Spleen (tissue), 11 donors: ENCODE results near the gene LGALS9. TPM values are rescaled to one million over a fixed set of nuclear protein-coding genes. Genes with fewer than 3 reads are reported as not detected.

Source experiments
- DNase-seq: peaks from one replicate; pipeline ENCODE4 v3.0.0-alpha.2; 2020
- H3K27ac ChIP-seq, 8 donors: fragments of 200-600 bp; sonication (generic) in 7 of 8; 1 replicate in 4 of 8; 2 replicates in 4 of 8; pipeline versions ENCODE4 v1.5.0 to v1.8.0; 2016 to 2021; ENCODE audit warnings: inconsistent platforms in 4 of 8, mild to moderate bottlenecking in 4 of 8, moderate library complexity in 1 of 8
- H3K27me3 ChIP-seq, 7 donors: fragments of 200-600 bp; sonication (generic) in 6 of 7; replicated peaks in 1 of 7; 1 replicate in 4 of 7; 2 replicates in 3 of 7; pipeline versions ENCODE4 v1.5.0 to v1.8.0; 2016 to 2021; ENCODE audit warnings: inconsistent platforms in 3 of 7, mild to moderate bottlenecking in 1 of 7
- H3K36me3 ChIP-seq, 6 donors: fragments of 200-600 bp; sonication (generic) in 5 of 6; 1 replicate in 4 of 6; 2 replicates in 2 of 6; pipeline versions ENCODE4 v1.5.0 to v1.8.0; 2016 to 2021; ENCODE audit warnings: inconsistent platforms in 2 of 6
- H3K4me1 ChIP-seq, 6 donors: fragments of 200-600 bp; sonication (generic) in 5 of 6; 1 replicate in 3 of 6; 2 replicates in 3 of 6; pipeline versions ENCODE4 v1.5.0 to v1.8.0; 2016 to 2021; ENCODE audit warnings: inconsistent platforms in 3 of 6
- H3K4me3 ChIP-seq, 8 donors: fragments of 200-600 bp; sonication (generic) in 7 of 8; 1 replicate in 4 of 8; 2 replicates in 4 of 8; pipeline versions ENCODE4 v1.5.0 to v1.8.0; 2016 to 2021; ENCODE audit warnings: inconsistent platforms in 4 of 8, mild to moderate bottlenecking in 4 of 8, moderate library complexity in 2 of 8
- H3K9me3 ChIP-seq, 8 donors: fragments of 200-600 bp; sonication (generic) in 7 of 8; 1 replicate in 4 of 8; 2 replicates in 4 of 8; pipeline versions ENCODE4 v1.5.0 to v1.8.0; 2016 to 2021; ENCODE audit warnings: inconsistent platforms in 4 of 8
- POLR2A ChIP-seq, 3 donors: fragments of 450-650 bp; IDR thresholded peaks; one replicate each; pipeline ENCODE4 v1.5.1; 2017; ENCODE audit warnings: antibody characterized with exemption in 3 of 3, mild to moderate bottlenecking in 1 of 3
- POLR2AphosphoS5 ChIP-seq, 3 donors: sonication (generic); formaldehyde crosslinking; IDR thresholded peaks; one replicate each; pipeline ENCODE4 v1.5.1; 2017; ENCODE audit warnings: antibody characterized with exemption in 3 of 3
- WGBS, 5 donors: extraction: QIAGEN DNeasy Blood & Tissue Kit in 3 of 5; methylation state at CpG; one replicate each; pipeline versions ENCODE4 v1.1.5 to v1.1.7; 2013 to 2018; 5-methylcytosine and 5-hydroxymethylcytosine counted together
- intact Hi-C: fragments of 100-400 bp; cut with DNase I; formaldehyde crosslinking; loops from one replicate; pipeline ENCODE4 v1.15.0; 2023; ENCODE audit warnings: low total_unique reads
- polyA plus RNA-seq, 3 donors: library from polyadenylated mRNA; stranded (reverse); fragments of 200-250 nt; gene quantifications; one replicate each; pipeline ENCODE4 v1.2.1, GENCODE V29; 2013
- total RNA-seq, 7 donors: library from RNA; depleted of rRNA in 3 of 7; stranded (reverse); fragments of >200 nt in 3 of 7; fragmentation: NEBNext Ultra II Directional in 4 of 7; extraction: Animal tissue kit (Norgen Biotek cat#: 25700) in 4 of 7; gene quantifications; one replicate each; pipeline versions ENCODE4 v1.1.0 to v1.2.1, GENCODE V29; 2016 to 2021
- TF ChIP-seq, protein P1 (sequence below), 11 experiments: fragments of 200-600 bp in 7 of 11; fragments of 450-650 bp in 4 of 11; sonication (generic) in 4 of 11; IDR thresholded peaks in 8 of 11; conservative IDR thresholded peaks in 3 of 11; 1 replicate in 7 of 11; 2 replicates in 4 of 11; pipeline versions ENCODE4 v1.4.0 to v1.8.0; 2016 to 2021; ENCODE audit warnings: antibody characterized with exemption in 11 of 11, inconsistent platforms in 4 of 11, mild to moderate bottlenecking in 1 of 11
- donor health status: healthy with polysubstance abuse.
- donor health status: DM: no; HTN: no; CAD: no; lungs with moderate emphysema.
- donor health status: DM: no; HTN: no; CAD: no.
- donor health status: Bipolar disorder and iron deficiency.
- donor health status: healthy.
- donor health status: DM: no; HTN: no; CAD: no.
- donor health status: DM: yes; HTN: yes; CAD: no.

LGALS9 gene
- total and polyA plus RNA-seq, 10 donors = 162 to 309 (median 209) TPM

GRCh38 chr17:27609611-27610303 is 21.2 kb upstream of the LGALS9 start:
- TF ChIP-seq POLR2A (IDR thresholded peaks at IDR 0.05) (no peak), POLR2AphosphoS5 (IDR thresholded peaks at IDR 0.05) (peak in 1 of 3 donors; percentile 31)
- TF ChIP-seq, protein P1, sequence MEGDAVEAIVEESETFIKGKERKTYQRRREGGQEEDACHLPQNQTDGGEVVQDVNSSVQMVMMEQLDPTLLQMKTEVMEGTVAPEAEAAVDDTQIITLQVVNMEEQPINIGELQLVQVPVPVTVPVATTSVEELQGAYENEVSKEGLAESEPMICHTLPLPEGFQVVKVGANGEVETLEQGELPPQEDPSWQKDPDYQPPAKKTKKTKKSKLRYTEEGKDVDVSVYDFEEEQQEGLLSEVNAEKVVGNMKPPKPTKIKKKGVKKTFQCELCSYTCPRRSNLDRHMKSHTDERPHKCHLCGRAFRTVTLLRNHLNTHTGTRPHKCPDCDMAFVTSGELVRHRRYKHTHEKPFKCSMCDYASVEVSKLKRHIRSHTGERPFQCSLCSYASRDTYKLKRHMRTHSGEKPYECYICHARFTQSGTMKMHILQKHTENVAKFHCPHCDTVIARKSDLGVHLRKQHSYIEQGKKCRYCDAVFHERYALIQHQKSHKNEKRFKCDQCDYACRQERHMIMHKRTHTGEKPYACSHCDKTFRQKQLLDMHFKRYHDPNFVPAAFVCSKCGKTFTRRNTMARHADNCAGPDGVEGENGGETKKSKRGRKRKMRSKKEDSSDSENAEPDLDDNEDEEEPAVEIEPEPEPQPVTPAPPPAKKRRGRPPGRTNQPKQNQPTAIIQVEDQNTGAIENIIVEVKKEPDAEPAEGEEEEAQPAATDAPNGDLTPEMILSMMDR (IDR thresholded peaks at IDR 0.05 in 8 of 11, conservative IDR thresholded peaks at IDR 0.05 in 3 of 11) = peak; percentile 20 to 70 (median 47)
- DNase-seq = peak; percentile 76
- H3K9me3 ChIP-seq = no peaks in the 10 kb centered on the region
- H3K36me3 ChIP-seq = peaks cover 0 to 100% (median 89%) of the 10 kb centered on the region in 6 donors
- H3K27ac ChIP-seq = peak overlapping the region in 5 of 8 donors; percentile 8 to 50 (median 38)
- H3K4me1 ChIP-seq = peaks cover 0 to 20% (median 5%) of the 10 kb centered on the region in 6 donors
- no peaks in the 10 kb centered on the region for H3K27me3 ChIP-seq
- 61 to 79% (median 75%) methylated on average over 8 to 11 of the region's 11 CpGs for WGBS, 5 donors
- intact Hi-C loops = no loop called here
- no peak overlapping the region for H3K4me3 ChIP-seq

DNA sequence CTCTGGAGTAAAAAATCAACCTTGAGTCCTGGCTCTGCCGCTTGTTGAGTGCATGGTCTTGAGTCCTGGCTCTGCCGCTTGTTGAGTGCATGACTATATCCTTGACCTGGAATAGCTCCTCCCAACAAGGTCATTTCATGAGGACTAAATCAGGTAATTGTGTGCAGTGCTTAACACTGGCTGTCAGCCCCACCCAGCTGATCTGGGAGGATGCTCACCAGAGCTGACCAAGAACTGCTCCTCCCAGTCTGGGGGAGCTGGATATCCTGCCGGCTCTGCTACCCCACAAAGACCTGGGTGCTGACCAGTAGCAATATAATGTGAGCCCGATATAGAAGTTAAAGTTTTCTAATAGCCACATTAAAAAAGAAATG is 20.7 kb upstream of the LGALS9 start:
- intact Hi-C loops = no loop called here

DNA sequence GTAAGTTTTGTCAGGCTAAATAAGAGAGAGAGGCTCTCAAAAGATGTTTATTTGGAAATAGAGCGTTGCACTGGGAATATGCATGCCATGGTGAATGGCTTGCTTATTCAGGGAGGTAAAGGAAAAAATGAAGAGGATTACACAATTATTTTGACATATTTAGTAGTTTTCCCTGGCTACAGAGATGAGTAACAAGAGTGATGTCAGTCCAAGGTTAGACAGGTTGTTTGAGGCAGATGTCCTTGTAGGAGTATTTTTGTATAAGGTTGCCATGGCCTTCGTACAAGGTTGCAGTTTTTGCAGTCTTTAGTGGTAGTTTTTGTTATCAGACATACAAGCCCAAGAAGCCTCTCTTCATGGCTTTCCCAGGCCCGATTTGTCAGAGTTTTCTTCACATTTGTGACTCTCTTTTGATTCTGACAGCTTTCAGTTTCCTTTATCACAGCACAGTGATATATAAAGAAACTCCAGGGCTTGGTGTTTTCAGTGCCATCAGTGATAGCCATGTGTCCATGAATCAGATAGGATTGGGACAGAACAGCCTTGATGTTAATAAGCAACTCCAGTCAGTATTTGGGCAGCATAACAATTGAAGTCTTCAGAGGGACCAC is 18.7 kb upstream of the LGALS9 start:
- intact Hi-C loops = no loop called here
- Histone ChIP-seq H3K36me3 (peaks cover 0 to 100% (median 84%) of the 10 kb centered on the region in 6 donors), H3K27ac (no peak overlapping the region), H3K9me3 (no peaks in the 10 kb centered on the region), H3K27me3 (no peaks in the 10 kb centered on the region), H3K4me3 (no peak overlapping the region), H3K4me1 (peaks cover 0 to 20% (median 5%) of the 10 kb centered on the region in 6 donors)
- DNase-seq = no peak
- WGBS, 5 donors = 74 to 86% (median 80%) methylated on average over 3 of the region's 3 CpGs
- TF ChIP-seq, protein P1 (IDR thresholded peaks at IDR 0.05 in 8 of 11, conservative IDR thresholded peaks at IDR 0.05 in 3 of 11) = no peak
- TF ChIP-seq POLR2A (IDR thresholded peaks at IDR 0.05) (no peak), POLR2AphosphoS5 (IDR thresholded peaks at IDR 0.05) (no peak)

More for the DNA sequence above, 20.7 kb upstream of the LGALS9 start:
- Histone ChIP-seq H3K27me3 (no peaks in the 10 kb centered on the region), H3K4me1 (peaks cover 0 to 20% (median 5%) of the 10 kb centered on the region in 6 donors), H3K4me3 (no peak overlapping the region), H3K27ac (peak overlapping the region in 4 of 8 donors; percentile 8 to 50 (median 39)), H3K9me3 (no peaks in the 10 kb centered on the region), H3K36me3 (peaks cover 0 to 100% (median 89%) of the 10 kb centered on the region in 6 donors)
- DNase-seq = no peak
- TF ChIP-seq POLR2A (IDR thresholded peaks at IDR 0.05) = no peak
- TF ChIP-seq, protein P1 (IDR thresholded peaks at IDR 0.05 in 8 of 11, conservative IDR thresholded peaks at IDR 0.05 in 3 of 11) = no peak
- TF ChIP-seq POLR2AphosphoS5 (IDR thresholded peaks at IDR 0.05) = no peak
- WGBS, 5 donors = 72 to 87% (median 84%) methylated on average over 4 of the region's 4 CpGs

- intact Hi-C loops = no loop called here
Measured at GRCh38 chr17:27613433-27613832, 17.6 kb upstream of the LGALS9 start.

More at GRCh38 chr17:27613433-27613832, 17.6 kb upstream of the LGALS9 start:
- no peak for TF ChIP-seq POLR2A (IDR thresholded peaks at IDR 0.05)
- no peak for TF ChIP-seq POLR2AphosphoS5 (IDR thresholded peaks at IDR 0.05)
- TF ChIP-seq, protein P1 (IDR thresholded peaks at IDR 0.05 in 8 of 11, conservative IDR thresholded peaks at IDR 0.05 in 3 of 11) = no peak
- Histone ChIP-seq H3K27ac (no peak overlapping the region), H3K4me1 (peaks cover 0 to 20% (median 5%) of the 10 kb centered on the region in 6 donors), H3K9me3 (no peaks in the 10 kb centered on the region), H3K27me3 (no peaks in the 10 kb centered on the region), H3K36me3 (peaks cover 0 to 100% (median 84%) of the 10 kb centered on the region in 6 donors), H3K4me3 (no peak overlapping the region)
- peak; percentile 47 for DNase-seq
- 62 to 88% (median 83%) methylated on average over 3 of the region's 3 CpGs for WGBS, 5 donors
